Naive thymus-derived CD4-positive, alpha-beta T cell (primary cell): Measurements from ENCODE around the gene ASAP3. TPM values are rescaled to one million over a fixed set of nuclear protein-coding genes. Genes with fewer than 3 reads are reported as not detected.
A peak's percentile ranks its signal among the peaks of the same experiment; 100 is the strongest.
"Not testable (repeated sequence)": the region's sequence is repeated elsewhere in the genome, so short reads cannot be mapped to it uniquely, and the experiment has no call there.

Source experiments
- ATAC-seq: fragments of 150-1000 bp; cut with Tn5 transposase; 2 replicates; pipeline ENCODE4 v1.10.0; 2021; ENCODE audit warnings: mild to moderate bottlenecking, moderate library complexity
- CTCF ChIA-PET: fragments of 350-600 bp; sonication (Branson Sonifier 250); formaldehyde crosslinking; loops from one replicate; lab custom pipeline; 2021; ENCODE audit warnings: antibody characterized with exemption; lab: Charles Lee
- POLR2A ChIA-PET: fragments of 350-600 bp; sonication (Branson Sonifier 250); formaldehyde crosslinking; loops from one replicate; lab custom pipeline; 2021; ENCODE audit warnings: antibody characterized with exemption, inconsistent platforms; lab: Charles Lee
- DNase-seq, 9 donors: peaks; one replicate each; pipeline versions ENCODE4 v3.0.0 to v3.0.0-alpha.2; 2020 to 2022; ENCODE audit warnings: mixed read lengths in 1 of 9
- H3K27ac ChIP-seq: one replicate; pipeline ENCODE4 v1.7.0; 2013; ENCODE audit warnings: mild to moderate bottlenecking, low read depth, low read length, moderate library complexity
- H3K27me3 ChIP-seq, 2 donors: one replicate each; pipeline ENCODE4 v1.7.0; 2013; ENCODE audit warnings: low read length in 2 of 2, mild to moderate bottlenecking in 2 of 2, moderate library complexity in 2 of 2; ENCODE audit not compliant: control insufficient read depth in 2 of 2, insufficient read depth in 2 of 2
- H3K36me3 ChIP-seq, 3 experiments: 1 replicate in 2 of 3; 2 replicates in 1 of 3; pipeline ENCODE4 v1.7.0; 2013; ENCODE audit warnings: low read length in 3 of 3, mild to moderate bottlenecking in 3 of 3, moderate library complexity in 1 of 3; ENCODE audit not compliant: insufficient read depth in 3 of 3, control insufficient read depth in 2 of 3
- H3K4me1 ChIP-seq, 2 donors: one replicate each; pipeline ENCODE4 v1.7.0; 2013; ENCODE audit warnings: low read length in 2 of 2, mild to moderate bottlenecking in 2 of 2, moderate library complexity in 1 of 2; ENCODE audit not compliant: control insufficient read depth in 2 of 2, insufficient read depth in 2 of 2
- H3K4me3 ChIP-seq: 2 replicates; pipeline ENCODE4 v1.7.0; 2013; ENCODE audit warnings: mild to moderate bottlenecking, low read length
- H3K9me3 ChIP-seq, 3 experiments: 1 replicate in 2 of 3; 2 replicates in 1 of 3; pipeline ENCODE4 v1.7.0; 2013; ENCODE audit warnings: low read length in 3 of 3; ENCODE audit not compliant: control insufficient read depth in 2 of 3
- H3K27ac Mint-ChIP-seq, 9 donors: one replicate each; pipeline ENCODE4 v1.8.0; 2020 to 2022; ENCODE audit warnings: mixed read lengths in 9 of 9, mild to moderate bottlenecking in 8 of 9, moderate library complexity in 5 of 9, inconsistent platforms in 2 of 9
- H3K27me3 Mint-ChIP-seq, 5 donors: one replicate each; pipeline ENCODE4 v1.8.0; 2021 to 2022; ENCODE audit warnings: mixed read lengths in 5 of 5, mild to moderate bottlenecking in 1 of 5
- H3K36me3 Mint-ChIP-seq, 5 donors: one replicate each; pipeline ENCODE4 v1.8.0; 2020 to 2022; ENCODE audit warnings: mixed read lengths in 5 of 5, mild to moderate bottlenecking in 3 of 5, inconsistent platforms in 1 of 5
- H3K4me1 Mint-ChIP-seq, 7 donors: one replicate each; pipeline ENCODE4 v1.8.0; 2020 to 2022; ENCODE audit warnings: mixed read lengths in 7 of 7, mild to moderate bottlenecking in 3 of 7, inconsistent platforms in 1 of 7
- H3K4me3 Mint-ChIP-seq, 10 donors: one replicate each; pipeline ENCODE4 v1.8.0; 2020 to 2022; ENCODE audit warnings: mild to moderate bottlenecking in 10 of 10, mixed read lengths in 10 of 10, moderate library complexity in 6 of 10, inconsistent platforms in 2 of 10
- H3K9me3 Mint-ChIP-seq, 11 donors: one replicate each; pipeline ENCODE4 v1.8.0; 2020 to 2022; ENCODE audit warnings: mixed read lengths in 11 of 11, mild to moderate bottlenecking in 4 of 11, inconsistent platforms in 1 of 11, moderate library complexity in 1 of 11
- intact Hi-C, 2 donors: fragments of 100-400 bp; cut with micrococcal nuclease; formaldehyde crosslinking; loops; one replicate each; pipeline ENCODE4 v1.15.1; 2023
- polyA plus RNA-seq, 2 donors: library from polyadenylated mRNA; unstranded; fragments of 300-500 nt; fragmentation: Illumina TruSeq; gene quantifications; one replicate each; pipeline ENCODE4 v1.2.3, GENCODE V29; 2021
- total RNA-seq, 6 experiments: library from RNA in 5 of 6; stranded (reverse) in 5 of 6; gene quantifications; 1 replicate in 5 of 6; 2 replicates in 1 of 6; pipeline ENCODE4 v1.2.3 and lab custom pipeline; 2021 to 2026

ASAP3 gene
- total and polyA plus RNA-seq, 7 experiments from 2014 or later, result 0.12 to 8.8 (median 1.5) TPM

DNA sequence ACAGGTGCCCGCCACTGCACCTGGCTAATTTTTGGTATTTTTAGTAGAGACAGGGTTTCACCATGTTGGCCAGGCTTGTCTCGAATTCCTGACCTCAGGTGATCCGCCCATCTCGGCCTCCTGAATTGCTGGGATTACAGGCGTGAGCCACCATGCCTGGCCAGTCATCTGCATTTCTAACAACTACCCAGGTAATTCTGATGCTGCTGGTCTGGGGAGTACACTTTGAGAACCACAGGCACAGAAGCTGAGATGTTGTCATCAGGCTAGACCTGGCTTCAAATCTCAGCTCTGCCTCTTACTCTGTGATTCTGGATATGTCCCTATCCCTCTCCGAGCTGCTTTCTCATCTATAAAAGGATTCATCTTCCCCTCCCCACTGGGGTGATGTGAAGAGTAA, 10.9 kb upstream of the ASAP3 start:
- H3K27me3 ChIP-seq, H3K27ac Mint-ChIP-seq, H3K9me3 Mint-ChIP-seq, H3K27ac ChIP-seq, H3K36me3 Mint-ChIP-seq, H3K9me3 ChIP-seq, H3K4me1 ChIP-seq, intact Hi-C loops, DNase-seq, H3K4me3 ChIP-seq, H3K4me1 Mint-ChIP-seq, H3K4me3 Mint-ChIP-seq, H3K36me3 ChIP-seq, ATAC-seq: not testable (repeated sequence)
- peaks cover 0 to 29% (median 4%) of the 10 kb centered on the region in 5 donors for H3K27me3 Mint-ChIP-seq
- CTCF ChIA-PET, result interaction anchor here (0.7 to 9.4 kb wide), 8 partner anchors 10 to 143 kb away, joined by 3 to 203 read pairs (median 34); partner anchors contain the start of genes ASAP3 and E2F2
- POLR2A ChIA-PET, result interaction anchor here (0.6 to 1.4 kb wide), 2 partner anchors 9 to 45 kb away, joined by 3 to 5 read pairs; no protein-coding TSS in a partner anchor

DNA sequence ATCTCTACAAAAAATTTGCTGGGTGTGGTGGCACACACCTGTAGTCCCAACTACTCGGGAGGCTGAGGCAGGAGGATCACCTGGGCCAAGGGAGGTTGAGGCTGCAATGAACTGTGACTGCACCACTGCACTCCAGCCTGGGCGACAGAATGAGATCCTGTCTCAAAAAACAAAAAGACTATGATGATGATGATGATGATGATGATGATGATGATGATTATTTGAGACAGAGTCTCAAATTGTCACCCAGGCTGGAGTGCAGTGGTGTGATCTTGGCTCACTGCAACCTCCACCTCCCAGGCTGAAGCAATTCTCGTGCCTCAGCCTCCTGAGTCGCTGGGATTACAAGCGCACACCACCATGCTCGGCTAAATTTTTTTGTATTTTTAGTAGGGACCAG, 8.8 kb upstream of the ASAP3 start:
- POLR2A ChIA-PET, ATAC-seq: not testable (repeated sequence)
- H3K27me3 Mint-ChIP-seq, result peaks cover 0 to 39% (median 4%) of the 10 kb centered on the region in 5 donors

DNA sequence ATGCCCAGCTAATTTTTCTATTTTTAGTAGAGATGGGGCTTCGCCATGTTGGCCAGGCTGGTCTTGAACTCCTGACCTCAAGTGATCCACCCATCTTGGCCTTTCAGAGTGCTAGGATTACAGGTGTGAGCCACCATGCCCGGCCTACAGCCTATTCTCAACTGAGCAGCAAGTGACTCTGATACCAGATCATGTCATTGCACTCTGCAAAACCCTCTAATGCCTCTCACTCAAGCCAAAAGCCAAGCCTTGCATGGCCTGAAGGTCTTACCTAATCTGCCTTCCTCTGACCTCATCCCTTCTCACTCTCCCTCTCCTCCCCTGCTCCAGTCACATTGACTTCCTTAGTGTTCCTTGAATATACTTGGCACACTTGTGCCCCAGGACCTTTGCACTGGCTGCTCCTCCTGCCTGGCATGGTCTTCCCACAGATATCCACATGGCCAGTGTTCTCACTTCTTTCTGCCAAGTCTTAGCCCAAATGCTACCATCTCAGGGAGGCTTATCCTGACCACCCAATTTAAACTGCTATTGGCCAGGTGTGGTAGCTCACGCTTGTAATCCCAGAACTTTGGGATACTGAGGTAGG, 8.2 kb upstream of the ASAP3 start:
- Histone ChIP-seq H3K27ac (no peak overlapping the region), H3K4me3 (no peak overlapping the region), H3K36me3 (no peaks in the 10 kb centered on the region), H3K9me3 (no peaks in the 10 kb centered on the region), H3K4me1 (no peaks in the 10 kb centered on the region), H3K27me3 (no peaks in the 10 kb centered on the region)
- DNase-seq, result no peak
- peaks cover 0 to 6% (median 0%) of the 10 kb centered on the region in 7 donors for H3K4me1 Mint-ChIP-seq
- POLR2A ChIA-PET, result no interaction called here
- ATAC-seq, result no peak
- no peak overlapping the region for H3K4me3 Mint-ChIP-seq
- H3K27ac Mint-ChIP-seq, result no peak overlapping the region
- intact Hi-C loops, result no loop called here
- peaks cover 0 to 42% (median 4%) of the 10 kb centered on the region in 5 donors for H3K27me3 Mint-ChIP-seq
- CTCF ChIA-PET, result interaction anchor here (0.7 to 0.8 kb wide), 2 partner anchors 130 to 339 kb away, joined by 3 read pairs; no protein-coding TSS in a partner anchor
- H3K36me3 Mint-ChIP-seq, result no peaks in the 10 kb centered on the region
- H3K9me3 Mint-ChIP-seq, result no peaks in the 10 kb centered on the region

More for the DNA sequence above, 8.8 kb upstream of the ASAP3 start:
- H3K36me3 ChIP-seq, H3K27me3 ChIP-seq, H3K27ac Mint-ChIP-seq, H3K4me3 Mint-ChIP-seq, H3K4me3 ChIP-seq, H3K4me1 Mint-ChIP-seq, intact Hi-C loops, H3K27ac ChIP-seq, H3K4me1 ChIP-seq, H3K9me3 Mint-ChIP-seq, H3K36me3 Mint-ChIP-seq, H3K9me3 ChIP-seq, DNase-seq: not testable (repeated sequence)
- CTCF ChIA-PET, result interaction anchor here (0.8 to 1.6 kb wide), 4 partner anchors 16 to 129 kb away, joined by 3 to 4 read pairs (median 3); no protein-coding TSS in a partner anchor

DNA sequence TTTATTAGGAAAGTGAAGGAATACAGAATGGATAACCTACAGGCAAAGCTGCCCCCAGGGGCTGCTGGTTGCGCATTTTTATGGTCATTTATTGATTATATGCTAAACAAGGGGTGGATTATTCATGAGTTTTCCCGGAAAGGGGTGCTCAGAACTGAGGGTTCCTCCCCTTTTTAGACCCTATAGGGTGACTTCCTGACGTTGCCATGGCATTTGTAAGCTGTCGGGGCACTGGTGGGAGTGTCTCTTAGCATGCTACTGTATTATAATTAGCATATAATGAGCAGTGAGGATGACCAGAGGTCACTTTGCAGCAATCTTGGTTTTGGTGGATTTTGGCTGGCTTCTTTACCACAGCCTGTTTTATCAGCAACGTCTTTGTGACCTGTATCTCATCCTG, 5.9 kb upstream of the ASAP3 start:
- H3K27me3 Mint-ChIP-seq, result peaks cover 0 to 57% (median 4%) of the 10 kb centered on the region in 5 donors
- no peaks in the 10 kb centered on the region for H3K36me3 Mint-ChIP-seq
- H3K4me1 ChIP-seq, result peaks cover 3% of the 10 kb centered on the region in 2 donors
- POLR2A ChIA-PET, result no interaction called here
- intact Hi-C loops, result no loop called here
- ATAC-seq, result no peak
- no peaks in the 10 kb centered on the region for H3K27me3 ChIP-seq
- H3K9me3 ChIP-seq, result no peaks in the 10 kb centered on the region
- H3K36me3 ChIP-seq, result no peaks in the 10 kb centered on the region
- no peak overlapping the region for H3K4me3 ChIP-seq
- no peak overlapping the region for H3K4me3 Mint-ChIP-seq
- no peaks in the 10 kb centered on the region for H3K9me3 Mint-ChIP-seq
- H3K27ac Mint-ChIP-seq, result no peak overlapping the region
- CTCF ChIA-PET, result no interaction called here
- DNase-seq, result no peak
- peaks cover 0 to 6% (median 4%) of the 10 kb centered on the region in 7 donors for H3K4me1 Mint-ChIP-seq
- H3K27ac ChIP-seq, result no peak overlapping the region

DNA sequence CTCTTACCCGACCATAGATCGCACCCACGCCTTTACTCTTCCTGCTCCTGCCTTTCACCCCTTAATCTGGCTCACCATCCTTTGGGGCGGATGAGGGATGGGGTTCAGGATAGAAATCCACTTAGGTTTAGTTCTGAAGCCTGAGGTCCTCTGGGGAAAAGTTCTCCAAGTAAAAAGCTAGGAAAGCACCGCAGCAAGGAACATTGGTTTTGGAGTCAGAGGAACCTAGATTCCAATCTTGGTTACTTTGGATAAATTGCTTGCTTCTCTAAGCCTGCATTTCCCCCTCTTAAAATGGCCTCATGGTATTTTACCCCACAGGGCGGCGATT, 988 bp upstream of the ASAP3 start:
- POLR2A ChIA-PET, result interaction anchor here (0.5 to 1.5 kb wide), 7 partner anchors 10 to 197 kb away, joined by 3 to 5 read pairs (median 4); no protein-coding TSS in a partner anchor
- peak overlapping the region; percentile 67 for H3K4me3 ChIP-seq
- Mint-ChIP-seq H3K27ac (peak overlapping the region in 8 of 9 donors; percentile 65 to 83 (median 76)), H3K4me3 (peak overlapping the region; percentile 74 to 97 (median 88)), H3K4me1 (peaks cover 12 to 20% (median 15%) of the 10 kb centered on the region in 7 donors), H3K27me3 (peaks cover 0 to 74% (median 13%) of the 10 kb centered on the region in 5 donors), H3K9me3 (peaks cover 0 to 2% (median 0%) of the 10 kb centered on the region in 11 donors), H3K36me3 (no peaks in the 10 kb centered on the region)
- CTCF ChIA-PET, result interaction anchor here (2.1 to 5.1 kb wide), 2 partner anchors 12 to 55 kb away, joined by 6 to 44 read pairs; no protein-coding TSS in a partner anchor
- H3K4me1 ChIP-seq, result peaks cover 13% of the 10 kb centered on the region in 2 donors
- intact Hi-C loops, result no loop called here
- no peak overlapping the region for H3K27ac ChIP-seq
- DNase-seq, result no peak
- H3K36me3 ChIP-seq, result no peaks in the 10 kb centered on the region
- no peak for ATAC-seq
- H3K27me3 ChIP-seq, result no peaks in the 10 kb centered on the region
- no peaks in the 10 kb centered on the region for H3K9me3 ChIP-seq

DNA sequence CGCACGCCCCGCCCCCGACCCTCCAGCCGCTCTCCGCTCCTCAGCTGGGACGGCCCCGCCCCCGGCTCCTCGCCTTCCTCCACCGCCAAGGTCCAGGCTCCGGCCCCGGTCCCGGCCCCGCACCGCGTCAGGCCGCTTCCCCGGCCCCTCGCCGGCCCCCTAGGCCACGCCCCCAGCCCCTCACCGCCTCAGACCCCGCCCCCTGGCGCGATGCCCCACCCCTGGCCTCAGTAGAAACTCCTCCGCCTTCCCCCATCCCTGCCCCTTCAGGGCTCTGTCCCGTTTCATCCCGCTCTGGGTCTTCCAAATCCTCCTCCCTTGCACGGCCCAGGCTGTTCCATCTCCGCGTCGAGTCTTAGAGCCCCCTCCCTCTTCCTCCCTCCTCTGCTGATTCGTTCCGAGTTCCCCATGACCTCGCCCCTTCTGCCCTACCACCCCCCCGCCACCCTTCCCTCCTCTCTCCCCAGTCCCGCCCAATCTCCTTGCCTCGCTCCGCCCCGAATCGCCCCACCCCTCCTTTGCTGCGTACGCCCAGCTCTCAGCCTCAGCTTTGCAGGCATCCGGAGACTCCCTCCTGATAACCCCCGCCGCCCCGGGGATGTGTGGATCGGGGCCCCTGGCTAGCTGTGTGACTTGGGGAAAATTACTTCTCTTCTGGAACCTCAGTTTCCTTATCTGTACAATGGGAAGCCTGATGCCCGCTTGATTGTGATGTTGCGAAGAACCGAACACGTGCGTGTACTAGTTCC, 448 bp upstream of the ASAP3 start:
- peak; percentile 94 for ATAC-seq
- Histone ChIP-seq H3K27ac (peak overlapping the region; percentile 63), H3K4me3 (peak overlapping the region; percentile 67), H3K27me3 (no peaks in the 10 kb centered on the region), H3K4me1 (peaks cover 13% of the 10 kb centered on the region in 2 donors), H3K9me3 (no peaks in the 10 kb centered on the region), H3K36me3 (no peaks in the 10 kb centered on the region)
- Mint-ChIP-seq H3K4me1 (peaks cover 12 to 20% (median 15%) of the 10 kb centered on the region in 7 donors), H3K9me3 (peaks cover 0 to 2% (median 0%) of the 10 kb centered on the region in 11 donors), H3K36me3 (no peaks in the 10 kb centered on the region), H3K4me3 (peak overlapping the region; percentile 74 to 97 (median 88)), H3K27me3 (peaks cover 0 to 73% (median 13%) of the 10 kb centered on the region in 5 donors), H3K27ac (peak overlapping the region; percentile 65 to 83 (median 76))
- intact Hi-C loops, result loop anchor here (1.0 to 5.0 kb wide), 8 partner anchors 47 to 207 kb away; partner anchors contain the start of genes E2F2 (in 2 of the 2), HNRNPR (in 2 of the 2), ID3 (in 1 of the 2) and RPL11 (in 1 of the 2)
- ChIA-PET CTCF (interaction anchor here (0.5 to 5.1 kb wide), 4 partner anchors 12 to 172 kb away, joined by 3 to 44 read pairs (median 4); no protein-coding TSS in a partner anchor), POLR2A (interaction anchor here (0.5 to 1.5 kb wide), 6 partner anchors 24 to 196 kb away, joined by 3 to 5 read pairs (median 4); no protein-coding TSS in a partner anchor)
- DNase-seq, result peak; percentile 76 to 92 (median 90)
